ENCODE results near the gene CFTR.

Gene CFTR

GRCh38 chr7:117572856-117573620 is 93.2 kb downstream of the CFTR start:
- H4K20me1 ChIP-seq (ENCODE audit: insufficient read depth, low read length) = peaks cover 3% of the 10 kb centered on the region; the same call in 1 of the 2 replicates
- H3K36me3 ChIP-seq (ENCODE audit: insufficient read depth, low read length) = no peaks in the 10 kb centered on the region
- H3K4me2 ChIP-seq (ENCODE audit: low read length) = no peak overlapping the region
- H3K4me1 ChIP-seq (ENCODE audit: insufficient read depth, low read length, severe bottlenecking) = no peaks in the 10 kb centered on the region
- no peak overlapping the region for H3K9ac ChIP-seq (ENCODE audit: low read length)
- H3K9me3 ChIP-seq (ENCODE audit: low read length) = no peaks in the 10 kb centered on the region
- no peaks in the 10 kb centered on the region for H3F3A ChIP-seq (ENCODE audit: insufficient read depth, low read length)
- H3K27ac ChIP-seq (ENCODE audit: low read depth, low read length, poor library complexity, severe bottlenecking) = no peak overlapping the region
- H3K27me3 ChIP-seq (ENCODE audit: insufficient read depth, low read length) = no peaks in the 10 kb centered on the region
- no peak overlapping the region for H3K4me3 ChIP-seq (ENCODE audit: low read depth, low read length, poor library complexity, severe bottlenecking)
- H2AFZ ChIP-seq (ENCODE audit: low read length) = no peak overlapping the region
- TF ChIP-seq, protein P1, sequence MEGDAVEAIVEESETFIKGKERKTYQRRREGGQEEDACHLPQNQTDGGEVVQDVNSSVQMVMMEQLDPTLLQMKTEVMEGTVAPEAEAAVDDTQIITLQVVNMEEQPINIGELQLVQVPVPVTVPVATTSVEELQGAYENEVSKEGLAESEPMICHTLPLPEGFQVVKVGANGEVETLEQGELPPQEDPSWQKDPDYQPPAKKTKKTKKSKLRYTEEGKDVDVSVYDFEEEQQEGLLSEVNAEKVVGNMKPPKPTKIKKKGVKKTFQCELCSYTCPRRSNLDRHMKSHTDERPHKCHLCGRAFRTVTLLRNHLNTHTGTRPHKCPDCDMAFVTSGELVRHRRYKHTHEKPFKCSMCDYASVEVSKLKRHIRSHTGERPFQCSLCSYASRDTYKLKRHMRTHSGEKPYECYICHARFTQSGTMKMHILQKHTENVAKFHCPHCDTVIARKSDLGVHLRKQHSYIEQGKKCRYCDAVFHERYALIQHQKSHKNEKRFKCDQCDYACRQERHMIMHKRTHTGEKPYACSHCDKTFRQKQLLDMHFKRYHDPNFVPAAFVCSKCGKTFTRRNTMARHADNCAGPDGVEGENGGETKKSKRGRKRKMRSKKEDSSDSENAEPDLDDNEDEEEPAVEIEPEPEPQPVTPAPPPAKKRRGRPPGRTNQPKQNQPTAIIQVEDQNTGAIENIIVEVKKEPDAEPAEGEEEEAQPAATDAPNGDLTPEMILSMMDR (IDR thresholded peaks at IDR 0.05; ENCODE audit: low read length) = no peak
- TF ChIP-seq EZH2 (IDR thresholded peaks at IDR 0.05; ENCODE audit: borderline replicate concordance, low read length) = no peak
- H3K79me2 ChIP-seq (ENCODE audit: insufficient read depth, low read length) = no peaks in the 10 kb centered on the region
- H3K9me2 ChIP-seq (ENCODE audit: low read depth, low read length) = no peaks in the 10 kb centered on the region

GRCh38 chr7:117581424-117581823 is 101.6 kb downstream of the CFTR start:
- TF ChIP-seq, protein P1 (IDR thresholded peaks at IDR 0.05; ENCODE audit: low read length) = no peak
- no peak for TF ChIP-seq EZH2 (IDR thresholded peaks at IDR 0.05; ENCODE audit: borderline replicate concordance, low read length)
- Histone ChIP-seq H3K36me3 (ENCODE audit: insufficient read depth, low read length) (no peaks in the 10 kb centered on the region), H2AFZ (ENCODE audit: low read length) (no peak overlapping the region), H4K20me1 (ENCODE audit: insufficient read depth, low read length) (no peaks in the 10 kb centered on the region), H3K79me2 (ENCODE audit: insufficient read depth, low read length) (no peaks in the 10 kb centered on the region), H3K9me3 (ENCODE audit: low read length) (no peaks in the 10 kb centered on the region), H3K4me2 (ENCODE audit: low read length) (no peak overlapping the region), H3K9me2 (ENCODE audit: low read depth, low read length) (no peaks in the 10 kb centered on the region), H3K27ac (ENCODE audit: low read depth, low read length, poor library complexity, severe bottlenecking) (no peak overlapping the region), H3K4me1 (ENCODE audit: insufficient read depth, low read length, severe bottlenecking) (no peaks in the 10 kb centered on the region), H3K4me3 (ENCODE audit: low read depth, low read length, poor library complexity, severe bottlenecking) (no peak overlapping the region), H3K27me3 (ENCODE audit: insufficient read depth, low read length) (no peaks in the 10 kb centered on the region), H3F3A (ENCODE audit: insufficient read depth, low read length) (no peaks in the 10 kb centered on the region), H3K9ac (ENCODE audit: low read length) (no peak overlapping the region)

DNA sequence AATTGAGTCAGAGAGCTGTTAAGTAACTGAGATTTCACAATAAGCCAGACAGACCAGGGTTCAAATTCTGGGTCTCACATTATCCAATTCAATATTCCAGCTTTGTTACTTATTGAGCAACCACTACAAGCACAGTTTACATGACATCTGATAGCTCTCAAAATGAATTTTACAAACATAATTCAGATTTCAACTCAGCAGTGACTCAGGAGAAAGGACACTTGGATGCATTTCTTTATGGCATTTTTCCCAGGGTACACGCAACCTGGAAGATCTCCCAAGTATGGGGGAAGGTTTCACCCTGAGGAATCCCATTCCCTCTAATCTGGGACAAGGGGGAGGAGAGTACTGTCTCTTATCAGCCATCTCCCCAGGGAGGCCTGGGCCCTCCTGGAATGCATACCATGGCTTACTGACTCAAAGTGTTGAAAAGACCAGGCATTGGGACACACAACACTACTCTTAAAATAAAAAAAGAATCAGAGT is 102.4 kb downstream of the CFTR start:
- H3K4me1 ChIP-seq (ENCODE audit: insufficient read depth, low read length, severe bottlenecking) = no peaks in the 10 kb centered on the region
- H3K27me3 ChIP-seq (ENCODE audit: insufficient read depth, low read length) = no peaks in the 10 kb centered on the region
- TF ChIP-seq, protein P1 (IDR thresholded peaks at IDR 0.05; ENCODE audit: low read length) = no peak
- no peak for TF ChIP-seq EZH2 (IDR thresholded peaks at IDR 0.05; ENCODE audit: borderline replicate concordance, low read length)
- H3K79me2 ChIP-seq (ENCODE audit: insufficient read depth, low read length) = no peaks in the 10 kb centered on the region
- H3K4me2 ChIP-seq (ENCODE audit: low read length) = no peak overlapping the region
- no peak overlapping the region for H3K4me3 ChIP-seq (ENCODE audit: low read depth, low read length, poor library complexity, severe bottlenecking)
- no peak overlapping the region for H2AFZ ChIP-seq (ENCODE audit: low read length)
- H3K27ac ChIP-seq (ENCODE audit: low read depth, low read length, poor library complexity, severe bottlenecking) = no peak overlapping the region
- H3F3A ChIP-seq (ENCODE audit: insufficient read depth, low read length) = no peaks in the 10 kb centered on the region
- no peaks in the 10 kb centered on the region for H3K9me3 ChIP-seq (ENCODE audit: low read length)
- H3K9me2 ChIP-seq (ENCODE audit: low read depth, low read length) = no peaks in the 10 kb centered on the region
- H3K9ac ChIP-seq (ENCODE audit: low read length) = no peak overlapping the region
- H3K36me3 ChIP-seq (ENCODE audit: insufficient read depth, low read length) = no peaks in the 10 kb centered on the region
- no peaks in the 10 kb centered on the region for H4K20me1 ChIP-seq (ENCODE audit: insufficient read depth, low read length)

All from OCI-LY1 (cell line).